8988T (cell line): Measurements from ENCODE around the gene NAMPT.
A peak's percentile ranks its signal among the peaks of the same experiment; 100 is the strongest.
"Not testable (repeated sequence)": the region's sequence is repeated elsewhere in the genome, so short reads cannot be mapped to it uniquely, and the experiment has no call there.

Source experiments
- DNase-seq: peaks from one replicate; pipeline ENCODE4 v3.0.0; 2011

Gene NAMPT

GRCh38 chr7:106298631-106299030 is 13.8 kb upstream of the NAMPT start:
- DNase-seq = not testable (repeated sequence)

- DNase-seq = not testable (repeated sequence)
These were observed 13.4 kb upstream of the NAMPT start for GRCh38 chr7:106298155-106298554.

GRCh38 chr7:106294334-106294733 is 9.6 kb upstream of the NAMPT start:
- DNase-seq = no peak

GRCh38 chr7:106291247-106291646 is 6.5 kb upstream of the NAMPT start:
- no peak for DNase-seq

- DNase-seq = no peak
These were observed 5.5 kb upstream of the NAMPT start for GRCh38 chr7:106290319-106290718.

- DNase-seq = no peak
These were observed 5.1 kb upstream of the NAMPT start for GRCh38 chr7:106289848-106290247.

GRCh38 chr7:106288263-106288662 is 3.5 kb upstream of the NAMPT start:
- DNase-seq = no peak

- DNase-seq = no peak
These were observed 3.0 kb upstream of the NAMPT start for GRCh38 chr7:106287786-106288185.

GRCh38 chr7:106285855-106286492 is 1.2 kb upstream of the NAMPT start:
- no peak for DNase-seq

- peak; percentile 61 for DNase-seq
These were observed 470 bp upstream of the NAMPT start for GRCh38 chr7:106285051-106285854.

- no peak for DNase-seq
These were observed 711 bp downstream of the NAMPT start for GRCh38 chr7:106283831-106284713.

- DNase-seq = no peak
These were observed 1.3 kb downstream of the NAMPT start for GRCh38 chr7:106283501-106283830.

GRCh38 chr7:106282852-106283251 is 1.9 kb downstream of the NAMPT start:
- DNase-seq = no peak

- no peak for DNase-seq
These were observed 2.4 kb downstream of the NAMPT start for GRCh38 chr7:106282390-106282789.

GRCh38 chr7:106281585-106282318 is 3.0 kb downstream of the NAMPT start:
- no peak for DNase-seq

- DNase-seq = no peak
These were observed 3.7 kb downstream of the NAMPT start for GRCh38 chr7:106281127-106281526.

- no peak for DNase-seq
These were observed 5.2 kb downstream of the NAMPT start for GRCh38 chr7:106279425-106280197.

- DNase-seq = no peak
These were observed 6.1 kb downstream of the NAMPT start for GRCh38 chr7:106278695-106279094.

- no peak for DNase-seq
These were observed 6.8 kb downstream of the NAMPT start for GRCh38 chr7:106277976-106278375.

- no peak for DNase-seq
These were observed 8.3 kb downstream of the NAMPT start for GRCh38 chr7:106276513-106276912.

GRCh38 chr7:106273009-106273668 is 11.6 kb downstream of the NAMPT start:
- no peak for DNase-seq
